GM10248 (cell line): ENCODE data around the gene STOML1.

ENCODE experiments used
- CTCF ChIA-PET: fragments of 300-600 bp; sonication (Branson Sonifier 250); formaldehyde crosslinking; extraction: SDS; loops from one replicate; lab custom pipeline; 2021; ENCODE audit warnings: antibody characterized with exemption; lab: Yijun Ruan, JAX
- POLR2A ChIA-PET: fragments of 350-650 bp; sonication (Branson Sonifier 250); formaldehyde crosslinking; extraction: SDS; loops from one replicate; lab custom pipeline; 2020; ENCODE audit warnings: antibody characterized with exemption; lab: Yijun Ruan, JAX
- DNase-seq: peaks from one replicate; pipeline ENCODE4 v3.0.0; 2012; ENCODE audit errors: extremely low spot score
- TF ChIP-seq, protein P1 (sequence below): IDR thresholded peaks from 2 replicates; pipeline ENCODE4 v1.5.1; 2012; ENCODE audit warnings: mild to moderate bottlenecking, low read depth; ENCODE audit errors: extremely low read depth, missing control alignments, control extremely low read depth

Gene STOML1

DNA sequence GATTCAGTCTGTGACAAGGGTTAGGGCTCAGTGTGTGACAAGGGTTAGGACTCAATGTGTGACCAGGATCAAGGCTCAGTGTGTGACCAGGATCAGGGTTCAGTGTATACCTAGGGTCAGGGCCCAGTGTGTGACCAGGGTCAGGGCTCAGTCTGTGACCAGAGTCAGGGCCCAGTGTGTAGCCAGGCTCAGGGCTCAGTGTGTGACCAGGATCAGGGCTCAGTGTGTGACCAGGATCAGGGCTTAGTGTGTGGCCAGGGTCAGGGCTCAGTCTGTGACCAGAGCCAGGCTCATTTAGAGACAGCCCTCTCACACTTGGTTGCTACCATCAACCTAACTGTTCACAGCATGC, 41.6 kb downstream of the STOML1 start:
- POLR2A ChIA-PET, result no interaction called here
- CTCF ChIA-PET, result interaction anchor here (1.1 to 4.1 kb wide), 10 partner anchors 8 to 57 kb away, joined by 3 to 40 read pairs (median 4); no protein-coding TSS in a partner anchor
- TF ChIP-seq, protein P1, sequence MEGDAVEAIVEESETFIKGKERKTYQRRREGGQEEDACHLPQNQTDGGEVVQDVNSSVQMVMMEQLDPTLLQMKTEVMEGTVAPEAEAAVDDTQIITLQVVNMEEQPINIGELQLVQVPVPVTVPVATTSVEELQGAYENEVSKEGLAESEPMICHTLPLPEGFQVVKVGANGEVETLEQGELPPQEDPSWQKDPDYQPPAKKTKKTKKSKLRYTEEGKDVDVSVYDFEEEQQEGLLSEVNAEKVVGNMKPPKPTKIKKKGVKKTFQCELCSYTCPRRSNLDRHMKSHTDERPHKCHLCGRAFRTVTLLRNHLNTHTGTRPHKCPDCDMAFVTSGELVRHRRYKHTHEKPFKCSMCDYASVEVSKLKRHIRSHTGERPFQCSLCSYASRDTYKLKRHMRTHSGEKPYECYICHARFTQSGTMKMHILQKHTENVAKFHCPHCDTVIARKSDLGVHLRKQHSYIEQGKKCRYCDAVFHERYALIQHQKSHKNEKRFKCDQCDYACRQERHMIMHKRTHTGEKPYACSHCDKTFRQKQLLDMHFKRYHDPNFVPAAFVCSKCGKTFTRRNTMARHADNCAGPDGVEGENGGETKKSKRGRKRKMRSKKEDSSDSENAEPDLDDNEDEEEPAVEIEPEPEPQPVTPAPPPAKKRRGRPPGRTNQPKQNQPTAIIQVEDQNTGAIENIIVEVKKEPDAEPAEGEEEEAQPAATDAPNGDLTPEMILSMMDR, result no peak
- DNase-seq, result no peak

DNA sequence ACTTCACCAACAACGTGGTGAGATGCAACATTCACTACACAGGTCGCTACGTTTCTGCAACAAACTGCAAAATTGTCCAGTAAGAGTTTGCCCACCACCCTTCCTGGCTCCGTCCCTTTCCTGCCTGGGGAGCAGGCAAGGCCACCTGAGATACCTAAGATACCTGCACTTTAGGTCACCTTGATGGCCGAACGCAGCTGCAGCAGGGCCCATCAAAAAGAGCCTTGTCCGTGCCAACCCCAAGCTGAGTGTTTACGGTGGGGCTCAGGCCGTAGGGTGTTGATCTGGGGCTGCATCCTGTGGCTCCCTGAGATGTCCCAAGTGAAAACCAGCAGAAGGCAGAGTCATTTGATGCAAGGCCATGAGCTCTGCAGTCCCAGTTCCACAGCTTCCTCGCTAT, 42.6 kb downstream of the STOML1 start:
- ChIA-PET CTCF (interaction anchor here (0.9 to 4.1 kb wide), 5 partner anchors 16 to 92 kb away, joined by 3 to 40 read pairs (median 3); no protein-coding TSS in a partner anchor), POLR2A (no interaction called here)
- DNase-seq, result no peak
- TF ChIP-seq, protein P1, result no peak

DNA sequence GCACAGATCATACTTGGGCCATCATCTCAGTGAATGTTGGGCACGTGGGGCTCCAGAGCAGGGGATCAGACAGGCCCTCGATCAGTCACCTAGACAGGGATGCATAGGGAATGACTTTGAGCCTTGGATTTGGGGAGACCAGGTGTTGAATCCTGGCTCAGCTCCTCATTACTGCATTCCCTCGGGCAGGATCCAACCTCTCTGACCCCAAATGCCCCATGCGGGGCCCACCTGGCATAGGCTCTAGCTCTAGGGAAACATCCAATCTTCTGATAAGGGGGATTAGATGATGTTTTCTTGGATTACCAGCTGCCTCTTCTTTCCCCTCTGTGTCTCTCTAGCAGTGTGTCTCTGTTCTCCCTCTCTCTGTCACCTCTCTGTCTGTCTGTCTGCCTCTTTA, 43.1 kb downstream of the STOML1 start:
- DNase-seq, result no peak
- ChIA-PET POLR2A (no interaction called here), CTCF (interaction anchor here (0.9 to 4.1 kb wide), 5 partner anchors 16 to 92 kb away, joined by 3 to 40 read pairs (median 3); no protein-coding TSS in a partner anchor)
- TF ChIP-seq, protein P1, result no peak

DNA sequence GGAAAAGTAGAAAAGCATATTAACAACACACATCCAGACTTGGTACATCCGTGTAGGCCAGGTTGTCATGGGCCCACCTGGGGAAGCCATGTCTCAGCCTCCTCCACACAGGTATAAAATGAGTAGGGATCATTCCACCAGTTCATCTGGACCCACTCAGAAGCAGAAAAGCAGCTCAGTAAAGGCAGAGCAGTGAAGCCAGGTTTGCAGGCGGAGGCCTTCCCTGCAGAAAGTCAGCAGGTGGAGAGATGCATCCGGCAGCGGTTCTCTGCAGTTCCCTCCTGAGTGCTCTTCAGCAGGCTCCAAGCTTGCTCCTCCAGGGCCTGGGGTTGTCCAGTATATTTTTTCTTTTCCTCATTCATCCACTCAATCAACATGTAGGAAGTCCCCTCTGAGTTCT, 43.7 kb downstream of the STOML1 start:
- TF ChIP-seq, protein P1, result no peak
- no peak for DNase-seq
- POLR2A ChIA-PET, result no interaction called here
- CTCF ChIA-PET, result interaction anchor here (0.9 to 4.1 kb wide), 3 partner anchors 17 to 93 kb away, joined by 3 to 40 read pairs (median 3); no protein-coding TSS in a partner anchor

DNA sequence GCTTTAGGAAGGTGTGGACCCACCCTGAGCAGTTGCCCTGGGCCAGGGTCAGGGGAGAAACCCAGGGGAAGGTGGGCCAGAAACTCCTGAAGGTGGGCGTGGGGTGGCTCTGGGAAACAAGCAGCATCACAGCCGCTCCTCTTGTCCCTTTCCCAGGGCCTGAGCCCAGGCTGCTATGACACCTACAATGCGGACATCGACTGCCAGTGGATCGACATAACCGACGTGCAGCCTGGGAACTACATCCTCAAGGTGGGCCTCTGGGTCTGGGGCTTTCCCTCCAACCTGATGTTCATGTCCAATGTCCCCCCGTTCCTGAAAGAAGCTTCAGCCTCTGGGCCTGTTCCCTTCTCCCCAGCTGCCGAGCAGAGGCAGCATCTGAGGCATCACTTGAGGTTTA, 44.4 kb downstream of the STOML1 start:
- CTCF ChIA-PET, result interaction anchor here (1.5 kb wide), 1 partner anchor 18 kb away, joined by 3 read pairs; no protein-coding TSS in a partner anchor
- TF ChIP-seq, protein P1, result no peak
- POLR2A ChIA-PET, result no interaction called here
- DNase-seq, result no peak

DNA sequence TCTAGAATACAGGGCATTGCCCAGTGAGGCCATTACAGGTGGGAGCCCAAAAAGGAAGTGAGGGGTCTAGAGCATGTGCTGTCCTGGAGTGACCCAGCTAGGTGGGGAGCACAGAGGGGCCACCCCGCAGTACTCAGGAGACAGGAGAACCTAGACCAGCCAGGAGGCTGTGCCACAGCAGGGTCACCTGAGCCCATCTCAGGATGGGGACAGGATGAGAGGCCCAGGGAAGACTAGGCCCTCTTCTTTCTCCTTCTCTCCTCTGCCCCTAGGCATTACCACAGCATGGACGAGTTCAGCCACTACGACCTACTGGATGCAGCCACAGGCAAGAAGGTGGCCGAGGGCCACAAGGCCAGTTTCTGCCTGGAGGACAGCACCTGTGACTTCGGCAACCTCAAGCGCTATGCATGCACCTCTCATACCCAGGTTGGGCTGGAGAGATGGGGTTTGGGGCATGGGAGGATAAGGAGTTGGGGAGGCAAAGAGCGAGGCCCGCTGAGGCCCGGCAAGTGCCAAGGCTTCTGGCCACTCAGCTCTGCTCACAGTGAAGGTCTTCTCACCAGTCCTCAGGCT, 45.2 kb downstream of the STOML1 start:
- ChIA-PET CTCF (interaction anchor here (1.2 kb wide), 1 partner anchor 18 kb away, joined by 6 read pairs; no protein-coding TSS in a partner anchor), POLR2A (no interaction called here)
- DNase-seq, result no peak
- TF ChIP-seq, protein P1, result no peak
